ENCODE results near the gene MAPRE3.

DNA sequence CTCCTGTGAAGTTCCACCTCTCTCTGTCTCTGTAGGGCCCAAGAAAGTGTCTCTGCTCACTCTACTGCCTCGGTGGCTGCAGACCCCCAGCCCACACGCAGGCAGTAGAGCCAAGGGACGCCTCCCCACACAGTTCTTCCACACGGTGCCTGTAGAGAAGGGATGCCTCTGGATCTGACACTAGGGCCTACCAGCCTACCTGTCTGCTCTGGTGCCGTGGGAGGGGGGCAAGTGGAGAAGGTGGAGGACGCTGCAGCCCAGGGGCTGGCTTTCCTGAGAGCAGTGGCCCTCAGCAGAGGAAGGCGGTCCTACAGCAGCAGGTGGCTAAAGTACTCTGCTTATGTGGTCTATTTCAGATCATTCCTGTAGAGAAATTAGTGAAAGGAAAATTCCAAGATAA is 53.3 kb downstream of the MAPRE3 start:
- TF ChIP-seq, protein P1, sequence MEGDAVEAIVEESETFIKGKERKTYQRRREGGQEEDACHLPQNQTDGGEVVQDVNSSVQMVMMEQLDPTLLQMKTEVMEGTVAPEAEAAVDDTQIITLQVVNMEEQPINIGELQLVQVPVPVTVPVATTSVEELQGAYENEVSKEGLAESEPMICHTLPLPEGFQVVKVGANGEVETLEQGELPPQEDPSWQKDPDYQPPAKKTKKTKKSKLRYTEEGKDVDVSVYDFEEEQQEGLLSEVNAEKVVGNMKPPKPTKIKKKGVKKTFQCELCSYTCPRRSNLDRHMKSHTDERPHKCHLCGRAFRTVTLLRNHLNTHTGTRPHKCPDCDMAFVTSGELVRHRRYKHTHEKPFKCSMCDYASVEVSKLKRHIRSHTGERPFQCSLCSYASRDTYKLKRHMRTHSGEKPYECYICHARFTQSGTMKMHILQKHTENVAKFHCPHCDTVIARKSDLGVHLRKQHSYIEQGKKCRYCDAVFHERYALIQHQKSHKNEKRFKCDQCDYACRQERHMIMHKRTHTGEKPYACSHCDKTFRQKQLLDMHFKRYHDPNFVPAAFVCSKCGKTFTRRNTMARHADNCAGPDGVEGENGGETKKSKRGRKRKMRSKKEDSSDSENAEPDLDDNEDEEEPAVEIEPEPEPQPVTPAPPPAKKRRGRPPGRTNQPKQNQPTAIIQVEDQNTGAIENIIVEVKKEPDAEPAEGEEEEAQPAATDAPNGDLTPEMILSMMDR (IDR thresholded peaks at IDR 0.05), result no peak
- no peak for TF ChIP-seq POLR2A (IDR thresholded peaks at IDR 0.05)
- no peak for TF ChIP-seq EP300 (IDR thresholded peaks at IDR 0.05)
